Activated CD8-positive, alpha-beta memory T cell treated with anti-CD3 and anti-CD28 coated beads for 1 hour (primary cell): ENCODE data around the gene GMEB2.
"Not testable (repeated sequence)": the region's sequence is repeated elsewhere in the genome, so short reads cannot be mapped to it uniquely, and the experiment has no call there.

ENCODE experiments used
- DNase-seq, 2 donors: peaks; one replicate each; pipeline ENCODE4 v3.0.0-alpha.2; 2020; ENCODE audit warnings: low read depth in 1 of 2; ENCODE audit errors: extremely low read depth in 1 of 2

The GMEB2 gene

DNA sequence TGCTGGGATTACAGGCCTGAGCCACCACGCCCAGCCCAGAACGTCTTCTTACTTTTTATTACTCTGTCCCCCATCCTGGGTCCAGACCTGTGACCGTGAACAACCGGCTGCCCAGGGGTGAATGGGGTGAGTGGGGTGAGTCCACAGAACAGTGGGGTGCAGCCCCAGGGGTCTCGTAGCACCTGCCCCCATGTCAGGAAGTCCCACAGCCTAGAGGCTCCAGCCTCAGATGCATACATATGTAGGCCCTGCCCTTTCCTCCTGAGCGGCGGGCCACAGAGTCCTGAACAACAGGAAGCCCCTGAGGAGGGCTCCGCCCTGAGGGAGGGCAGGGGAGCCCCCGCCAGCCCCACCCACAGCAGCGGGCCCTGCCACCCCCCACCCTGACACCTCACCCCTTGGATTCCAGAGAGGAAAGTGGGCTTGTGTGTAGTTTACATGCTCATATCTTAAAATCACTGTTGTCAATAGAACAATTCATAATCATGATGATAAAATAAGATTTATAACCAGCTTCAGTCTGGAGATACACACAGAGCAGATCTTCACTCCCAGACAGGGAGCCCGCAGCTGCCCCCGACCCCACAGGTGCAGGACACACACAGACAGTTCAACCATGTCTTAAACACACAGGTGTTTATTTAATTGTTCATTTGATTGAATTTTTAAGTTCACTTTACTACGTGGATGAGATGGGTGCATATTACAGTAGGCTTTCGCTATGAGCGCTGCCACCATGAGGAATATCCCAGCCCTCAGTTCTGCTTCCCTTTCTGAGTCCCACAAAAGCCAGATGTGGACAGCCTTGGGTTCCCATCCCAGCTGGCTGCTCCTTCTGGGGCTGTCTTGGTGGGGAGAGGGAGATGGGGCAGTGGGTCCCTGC is 12.4 kb upstream of the GMEB2 start:
- DNase-seq = peak; percentile 60 to 65

DNA sequence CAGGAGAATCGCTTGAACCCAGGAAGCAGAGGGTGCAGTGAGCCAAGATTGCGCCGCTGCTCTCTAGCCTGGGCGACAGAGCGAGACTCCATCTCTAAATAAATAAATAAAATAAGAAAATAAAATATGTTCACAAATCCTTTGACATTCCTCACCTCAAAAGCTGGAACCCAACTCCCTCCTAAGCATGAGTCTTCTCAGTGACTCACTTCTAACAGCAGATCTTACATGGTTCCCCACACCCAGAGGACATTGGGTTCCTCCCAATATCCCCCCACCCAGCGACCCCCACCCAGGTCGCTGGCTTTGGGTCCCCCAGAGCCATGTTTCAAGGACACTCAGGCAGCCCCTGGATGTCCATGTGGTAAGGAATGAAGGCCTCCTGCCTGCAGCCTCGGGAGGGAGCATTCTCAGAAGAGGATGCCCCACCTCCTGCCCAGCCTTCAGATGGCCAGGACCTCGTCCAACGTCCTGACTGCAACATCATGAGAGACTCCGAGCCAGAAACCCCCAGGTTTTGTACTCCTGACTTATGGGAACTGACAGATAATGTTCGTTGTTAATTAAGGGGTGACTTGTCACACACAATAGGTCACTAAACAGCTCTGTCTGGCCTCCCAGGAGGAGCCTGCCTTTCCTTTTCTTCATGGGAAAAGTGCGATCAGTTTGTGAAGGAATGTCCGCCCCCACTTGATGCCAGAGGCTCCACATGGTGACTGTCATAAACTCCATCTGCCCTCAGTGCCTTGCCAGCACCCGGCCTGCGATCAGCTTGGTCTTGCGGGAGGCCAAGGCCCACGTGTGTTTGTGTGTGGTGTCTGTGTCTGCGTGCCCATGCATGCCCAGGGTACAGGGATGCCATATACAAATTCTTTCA is 10.1 kb upstream of the GMEB2 start:
- DNase-seq = no peak

DNA sequence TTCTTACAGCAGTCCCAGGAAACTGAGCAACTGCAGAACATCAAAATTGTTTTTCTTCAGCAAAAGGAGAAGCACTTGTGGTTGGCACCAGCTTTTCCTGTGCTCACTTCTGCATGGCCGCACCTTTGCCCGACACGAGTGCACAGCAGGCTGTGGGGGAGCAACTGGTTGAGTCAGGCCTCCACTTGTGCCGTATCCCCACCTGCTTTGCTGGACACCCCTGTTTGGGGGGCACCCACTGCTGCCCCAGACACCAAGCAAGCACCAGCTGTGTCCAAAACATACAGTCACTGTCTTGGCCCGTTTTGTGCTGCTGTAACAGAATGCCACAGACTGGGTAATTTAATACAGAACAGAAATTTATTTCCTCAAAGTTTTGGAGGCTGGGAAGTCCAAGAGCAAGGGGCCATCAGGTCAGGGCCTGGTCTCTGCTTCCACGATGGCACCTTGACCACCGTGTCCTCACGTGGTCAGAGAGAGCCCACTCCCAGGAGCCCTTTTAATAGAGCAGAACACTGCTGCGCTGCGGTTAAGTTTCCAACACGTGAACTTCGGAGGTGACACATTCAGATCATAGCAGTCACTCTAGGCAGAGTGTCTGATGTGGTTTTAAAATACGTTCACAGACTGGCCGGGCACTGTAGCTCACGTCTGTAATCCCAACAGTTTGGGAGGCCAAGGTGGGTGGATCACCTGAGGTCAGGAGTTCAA is 8.7 kb upstream of the GMEB2 start:
- DNase-seq = peak; percentile 47 to 61

DNA sequence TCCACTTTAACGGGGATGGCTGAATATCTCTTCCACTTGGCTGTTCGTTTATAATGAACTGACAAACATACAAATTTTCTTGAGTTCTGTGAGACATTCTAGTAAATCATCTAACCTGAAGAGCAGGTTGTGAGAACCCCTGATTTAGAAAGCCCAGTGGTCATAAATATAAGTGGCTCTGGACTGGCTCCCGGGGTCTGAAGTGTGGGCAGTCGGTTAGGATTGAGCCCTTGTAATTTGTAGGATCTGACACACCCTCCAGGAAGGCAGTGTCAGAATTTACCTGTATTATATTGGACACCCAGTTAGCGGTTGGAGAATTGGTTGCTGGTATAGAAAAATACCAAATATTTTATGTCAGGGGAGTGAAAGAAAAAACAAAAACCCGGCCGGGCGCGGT is 6.8 kb upstream of the GMEB2 start:
- no peak for DNase-seq

DNA sequence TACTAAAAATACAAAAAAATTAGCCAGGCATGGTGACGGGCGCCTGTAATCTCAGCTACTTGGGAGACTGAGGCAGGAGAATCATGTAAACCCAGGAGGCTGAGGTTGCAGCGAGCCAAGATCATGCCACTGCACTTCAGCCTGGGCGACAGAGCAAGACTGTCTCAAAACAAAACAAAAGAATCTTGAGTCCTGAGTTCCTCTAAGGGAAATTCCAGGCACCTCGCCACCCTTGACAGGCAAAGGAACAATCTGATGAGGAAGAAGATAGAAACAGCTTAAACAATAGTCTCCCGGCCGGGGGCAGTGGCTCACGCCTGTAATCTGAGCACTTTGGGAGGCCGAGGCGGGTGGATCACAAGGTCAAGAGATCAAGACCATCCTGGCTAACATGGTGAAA is 4.5 kb upstream of the GMEB2 start:
- not testable (repeated sequence) for DNase-seq

DNA sequence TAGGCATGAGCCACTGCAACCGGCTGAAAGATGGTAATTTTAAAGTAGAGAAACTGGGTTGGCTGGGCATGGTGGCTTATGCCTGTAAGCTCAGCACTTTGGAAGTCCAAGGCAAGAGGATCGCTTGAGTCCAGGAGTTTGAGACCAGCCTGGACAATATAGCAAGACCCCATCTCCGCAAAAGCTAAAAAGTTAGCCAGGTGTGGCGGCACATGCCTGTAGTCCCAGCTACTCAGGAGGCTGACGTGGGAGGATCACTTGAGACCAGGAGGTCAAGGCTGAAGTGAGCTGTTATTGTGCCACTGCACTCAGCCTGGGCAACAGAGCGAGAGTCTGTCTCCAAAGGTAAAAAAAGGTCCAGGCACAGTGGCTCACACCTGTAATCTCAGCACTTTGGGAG is 4.1 kb upstream of the GMEB2 start:
- DNase-seq = not testable (repeated sequence)

DNA sequence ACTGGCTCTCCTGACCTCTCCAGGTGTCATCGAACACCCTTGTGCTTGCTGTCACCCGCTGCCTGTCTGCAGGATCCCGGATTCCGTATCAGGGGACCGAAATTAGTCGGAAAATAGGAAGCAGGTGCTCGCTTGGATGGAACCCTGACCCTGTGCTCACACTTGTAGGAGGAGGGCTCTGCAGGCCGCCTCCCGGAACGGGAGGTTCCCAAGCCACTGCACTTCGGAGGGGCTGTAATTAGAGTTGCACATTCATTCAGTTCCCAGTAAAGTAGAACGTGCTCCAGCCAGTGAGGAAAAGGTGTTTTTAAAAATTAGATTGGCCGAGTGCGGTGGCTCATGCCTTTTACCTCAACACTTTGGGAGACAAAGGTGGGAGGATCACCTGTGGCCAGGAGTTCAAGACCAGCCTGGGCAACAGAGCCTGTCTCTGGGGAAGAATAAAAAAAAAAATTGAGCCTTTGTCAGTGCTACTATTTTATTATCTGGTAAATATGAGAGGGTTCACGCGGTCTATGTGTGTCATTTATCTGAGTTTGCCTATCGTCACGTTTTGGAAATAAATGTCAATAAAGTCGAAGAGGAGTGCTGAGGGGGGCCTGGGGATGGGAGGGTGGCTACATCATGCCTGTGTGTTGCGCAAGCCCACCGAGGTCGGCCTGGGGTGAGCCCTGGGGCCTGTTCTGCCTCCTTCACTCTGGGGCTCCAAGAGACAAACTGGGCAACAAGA is 1.5 kb upstream of the GMEB2 start:
- DNase-seq = no peak

DNA sequence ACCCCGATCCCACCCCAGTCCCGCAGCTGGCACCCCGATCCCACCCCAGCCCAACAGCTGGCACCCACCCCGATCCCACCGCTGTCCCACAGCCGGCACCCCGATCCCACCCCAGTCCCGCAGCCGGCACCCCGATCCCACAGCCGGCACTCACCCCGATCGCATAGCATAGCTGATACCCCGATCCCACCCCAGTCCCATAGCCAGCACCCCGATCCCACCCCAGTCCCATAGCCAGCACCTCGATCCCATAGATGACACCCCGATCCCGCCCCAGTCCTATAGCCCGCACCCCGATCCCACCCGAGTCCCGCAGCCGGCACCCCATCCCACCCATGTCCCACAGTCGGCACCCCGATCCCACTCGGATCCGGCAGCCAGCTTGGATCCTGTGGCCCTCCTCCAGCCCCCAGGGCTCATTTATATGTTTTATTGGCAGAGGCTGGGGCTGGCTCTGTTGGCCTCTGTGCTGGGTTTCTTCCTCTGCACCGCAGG is 897 bp upstream of the GMEB2 start:
- DNase-seq = no peak

DNA sequence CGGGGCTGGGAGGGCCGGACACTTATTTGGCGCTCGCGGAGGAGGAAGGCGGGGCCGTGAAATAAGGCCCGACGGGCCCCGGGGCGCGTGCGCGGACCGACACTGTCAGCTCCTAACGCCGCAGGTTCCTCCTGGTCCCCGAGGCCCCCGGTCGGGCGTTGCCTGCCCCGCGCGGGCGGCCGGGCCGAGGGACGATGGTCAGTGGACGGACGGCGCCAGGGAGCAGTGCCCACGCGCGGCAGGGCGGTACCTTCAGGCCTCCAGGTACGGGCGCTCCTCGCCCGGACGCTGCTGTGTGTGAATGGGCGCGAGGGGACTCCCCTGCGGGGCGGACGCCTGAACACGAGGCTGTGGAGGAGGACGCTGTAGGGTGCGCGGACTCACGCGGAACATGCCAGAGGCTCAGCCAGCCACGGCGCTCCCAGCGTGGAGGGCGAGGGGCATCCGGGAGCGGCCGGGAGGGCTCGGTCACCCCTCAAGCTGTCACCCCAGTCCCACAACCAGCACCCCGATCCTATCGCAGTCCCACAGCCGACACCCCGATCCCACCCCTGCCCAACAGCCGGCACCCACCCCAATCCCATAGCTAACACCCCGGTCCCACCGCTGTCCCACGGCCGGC is 339 bp upstream of the GMEB2 start:
- DNase-seq = peak; percentile 78 to 91

DNA sequence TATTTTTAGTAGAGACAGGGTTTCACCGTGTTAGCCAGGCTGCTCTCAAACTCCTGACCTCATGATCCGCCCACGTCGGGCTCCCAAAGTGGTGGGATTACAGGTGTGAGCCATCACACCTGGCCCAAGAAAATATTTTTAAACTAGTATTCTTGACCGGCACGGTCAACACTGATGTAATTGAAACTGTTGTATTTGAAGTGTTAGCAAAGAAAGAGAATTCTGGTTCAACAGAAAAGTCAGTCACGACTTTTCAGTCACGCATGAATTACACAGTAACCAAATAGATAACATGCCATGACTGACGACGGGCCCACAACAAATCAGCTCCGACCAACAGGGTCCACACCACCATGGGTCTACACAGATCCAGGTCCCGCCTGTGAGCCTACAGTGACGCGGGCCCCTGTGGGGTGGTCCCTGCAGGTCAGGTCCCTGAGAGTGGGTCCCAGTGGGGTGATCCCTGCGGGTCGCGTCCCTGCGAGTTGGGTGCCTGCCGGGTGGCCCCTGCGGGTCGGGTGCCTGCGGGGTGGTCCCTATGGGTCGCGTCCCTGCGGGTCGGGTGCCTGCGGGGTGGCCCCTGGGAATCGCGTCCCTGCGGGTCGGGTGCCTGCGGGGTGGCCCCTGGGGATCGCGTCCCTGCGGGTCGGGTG is 1.0 kb downstream of the GMEB2 start:
- no peak for DNase-seq

DNA sequence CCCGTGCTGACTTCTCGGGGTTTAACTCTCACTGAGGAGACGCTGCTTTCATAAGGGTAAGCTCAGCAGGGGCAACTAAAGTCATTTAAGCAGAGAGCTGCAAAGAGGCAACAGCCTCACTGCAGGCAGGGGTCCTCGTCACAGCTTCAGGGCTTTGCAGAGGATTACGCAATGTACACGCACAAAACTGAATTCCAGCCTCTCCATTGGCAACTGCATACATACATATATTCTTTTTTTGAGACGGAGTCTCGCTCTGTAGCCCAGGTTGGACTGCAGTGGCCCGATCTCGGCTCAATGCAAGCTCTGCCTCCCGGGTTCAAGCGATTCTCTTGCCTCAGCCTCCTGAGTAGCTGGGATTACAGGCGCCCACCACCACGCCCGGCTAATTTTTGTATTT is 2.4 kb downstream of the GMEB2 start:
- DNase-seq = no peak

DNA sequence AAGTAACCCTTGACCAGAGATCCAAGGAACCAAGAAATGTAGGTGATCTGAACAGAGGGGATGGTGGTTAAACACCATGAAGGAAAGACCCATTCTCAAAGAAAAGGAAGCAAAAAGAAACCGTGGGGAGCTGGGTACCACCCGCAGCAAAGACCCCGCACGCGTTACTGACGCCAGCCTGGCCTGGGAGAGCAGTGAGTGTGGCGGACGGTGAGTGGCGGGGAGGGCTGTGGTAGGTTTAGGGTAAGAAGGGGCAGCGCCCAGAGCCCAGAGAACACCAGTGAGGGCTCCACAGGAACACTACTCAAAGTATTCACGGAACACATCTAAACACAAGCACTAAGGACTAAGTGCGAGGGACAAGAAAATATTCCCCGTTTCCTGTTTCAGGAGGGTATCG is 4.2 kb downstream of the GMEB2 start:
- DNase-seq = no peak

DNA sequence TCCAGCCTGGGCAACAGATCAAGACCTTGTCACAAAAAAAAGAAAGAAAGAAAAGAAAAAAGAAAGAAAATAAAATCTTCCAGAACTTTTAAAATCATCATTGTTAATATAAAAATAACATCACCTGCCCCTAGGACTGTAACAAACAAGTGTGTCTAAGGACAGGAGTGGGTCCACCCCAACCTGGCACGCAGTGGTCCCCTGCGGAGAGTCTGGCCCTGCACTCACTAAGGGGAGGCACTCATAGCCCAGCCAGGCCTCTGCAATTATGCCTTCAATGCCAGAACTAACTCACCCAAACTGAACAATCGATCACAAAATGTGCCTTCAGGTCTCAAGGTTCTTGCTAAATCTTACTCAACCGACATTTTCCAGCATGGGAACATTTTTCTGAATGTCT is 4.8 kb downstream of the GMEB2 start:
- no peak for DNase-seq

DNA sequence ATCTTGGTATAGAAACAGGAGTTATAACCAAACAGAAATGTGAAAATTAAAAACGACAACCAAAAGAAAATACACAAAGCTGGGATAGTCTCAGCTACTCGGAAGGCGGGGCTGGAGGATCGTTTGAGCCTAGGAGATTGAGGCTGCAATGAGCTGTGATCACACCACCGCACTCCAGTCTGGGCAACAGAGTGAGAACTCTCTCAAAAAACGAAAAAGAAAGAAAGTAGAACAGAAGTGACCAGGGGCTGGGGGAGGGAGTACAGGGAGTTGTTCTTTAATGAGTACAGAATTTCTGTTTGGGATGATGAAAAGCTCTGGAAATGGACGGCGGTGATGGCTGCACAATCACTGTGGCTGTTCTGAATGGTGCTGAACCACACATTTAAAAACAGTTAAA is 5.9 kb downstream of the GMEB2 start:
- DNase-seq = no peak

DNA sequence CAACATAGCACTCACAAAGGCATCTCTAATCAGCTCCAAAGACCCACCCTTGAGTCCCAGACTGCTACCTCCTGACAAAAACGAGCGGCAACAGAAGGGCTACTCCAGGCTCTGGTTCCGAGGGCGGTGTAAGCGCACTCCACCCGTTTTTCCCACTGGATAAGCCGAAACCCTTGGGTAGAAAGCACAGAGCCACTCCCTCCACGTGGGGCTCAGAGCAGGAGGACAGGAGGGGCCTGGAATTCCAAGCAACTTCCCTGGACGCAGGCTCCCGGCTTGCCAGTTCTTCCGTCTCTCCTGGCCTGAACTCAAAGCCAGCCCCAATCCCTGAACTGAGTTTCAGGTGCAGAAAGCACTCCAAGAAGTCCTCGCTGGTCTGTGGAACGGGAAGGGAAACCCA is 7.4 kb downstream of the GMEB2 start:
- no peak for DNase-seq

DNA sequence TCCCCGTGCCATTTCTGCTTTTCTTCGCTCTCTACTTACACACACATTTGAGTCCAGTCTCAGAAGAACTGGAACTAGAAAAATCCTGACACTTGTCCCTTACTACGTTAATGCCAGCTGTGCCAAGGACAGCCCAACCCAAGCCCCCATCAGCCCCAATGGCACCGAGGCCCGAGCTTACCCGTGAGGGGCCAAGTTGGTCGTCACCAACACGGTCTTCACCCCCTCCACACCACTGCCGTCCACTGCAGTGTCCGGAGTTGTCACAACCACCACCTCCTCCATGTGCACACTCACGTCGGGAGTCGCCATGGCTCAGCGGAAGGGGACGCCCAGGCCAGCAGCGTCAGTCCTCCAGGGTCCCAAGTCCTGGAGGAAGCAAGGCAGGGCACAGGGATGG is 7.8 kb downstream of the GMEB2 start:
- no peak for DNase-seq

DNA sequence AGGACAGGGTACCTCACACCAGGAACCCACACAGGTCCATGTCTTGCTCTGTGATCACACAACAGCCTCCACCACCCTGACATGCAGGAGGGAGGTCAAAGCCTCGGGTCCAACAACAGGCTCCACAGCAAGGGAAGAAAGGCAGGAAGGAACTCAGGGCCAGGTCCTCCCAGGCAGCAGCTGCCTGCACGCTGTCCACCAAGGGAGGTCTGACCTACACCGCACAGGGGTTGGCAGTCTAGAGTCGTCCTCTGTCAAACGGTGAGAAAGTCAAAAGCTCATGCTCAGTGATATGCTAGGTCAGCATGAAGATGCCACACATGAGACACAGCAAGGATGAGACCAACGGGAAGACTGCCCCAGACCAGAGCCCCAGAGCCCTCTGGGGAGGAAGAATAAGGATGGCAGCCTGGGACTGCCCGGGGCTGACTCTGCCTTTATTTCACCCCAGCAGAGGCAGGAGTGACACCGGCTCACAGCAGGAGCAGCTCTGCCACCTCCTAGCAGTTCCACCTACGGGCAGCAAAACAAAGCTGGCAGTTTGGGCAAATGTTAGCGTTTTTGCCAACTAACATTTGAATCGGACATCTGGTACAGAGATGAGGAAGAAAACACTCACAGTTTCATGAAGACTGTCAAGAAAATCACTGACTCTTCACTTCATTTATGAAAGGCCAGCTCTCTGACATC is 8.5 kb downstream of the GMEB2 start:
- DNase-seq = no peak

DNA sequence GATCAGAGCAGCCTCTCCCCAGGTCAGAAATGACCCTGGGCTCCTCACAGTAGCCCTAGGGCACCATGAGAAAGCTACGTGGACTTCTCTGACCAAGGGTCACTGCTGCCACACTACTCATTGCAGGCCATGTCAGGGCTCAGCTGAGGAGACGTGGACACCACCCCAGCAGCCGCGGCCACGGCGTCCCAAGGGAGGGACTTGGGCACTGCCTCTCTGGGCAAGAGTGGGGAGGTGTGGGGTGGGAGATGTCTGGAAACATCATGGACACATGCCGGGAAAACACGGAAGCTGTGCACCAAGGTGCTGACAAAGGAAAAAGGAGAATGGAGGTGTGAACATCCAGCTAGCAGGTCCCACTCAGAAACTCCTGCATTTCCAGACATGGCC is 9.0 kb downstream of the GMEB2 start:
- DNase-seq = no peak
